DND-41 (cell line): ENCODE measurements around the gene MACROD1.
A peak's percentile ranks its signal among the peaks of the same experiment; 100 is the strongest.

Source experiments
- ATAC-seq: fragments of 200-7000 bp; cut with Tn5 transposase; 3 replicates; pipeline ENCODE4 v1.9.1; 2021; ENCODE audit warnings: low read depth; ENCODE audit not compliant: insufficient read depth
- DNase-seq: peaks from one replicate; pipeline ENCODE4 v3.0.0-alpha.2; 2020
- H2AFZ ChIP-seq: 2 replicates; pipeline ENCODE4 v1.6.0; 2012; ENCODE audit warnings: low read depth, low read length
- H3K27ac ChIP-seq: 2 replicates; pipeline ENCODE4 v1.5.1; 2012; ENCODE audit warnings: low read length, inconsistent platforms
- H3K27me3 ChIP-seq: fragments of 200-600 bp; sonication (generic); 2 replicates; pipeline ENCODE4 v1.6.0; 2012; ENCODE audit warnings: low read length, mild to moderate bottlenecking, inconsistent platforms; ENCODE audit not compliant: insufficient read depth, poor library complexity
- H3K36me3 ChIP-seq: 2 replicates; pipeline ENCODE4 v1.5.1; 2012; ENCODE audit warnings: low read length, inconsistent platforms; ENCODE audit not compliant: insufficient read depth
- H3K4me1 ChIP-seq: 2 replicates; pipeline ENCODE4 v1.5.1; 2012; ENCODE audit warnings: mild to moderate bottlenecking, low read length; ENCODE audit not compliant: insufficient read depth
- H3K4me2 ChIP-seq: 2 replicates; pipeline ENCODE4 v1.6.0; 2012; ENCODE audit warnings: mild to moderate bottlenecking, moderate library complexity, low read length, inconsistent platforms; ENCODE audit not compliant: insufficient read depth
- H3K4me3 ChIP-seq, 2 experiments: fragments of 200-600 bp in 1 of 2; shearing (Covaris generic) in 1 of 2; 2 replicates each; pipeline ENCODE4 v1.5.1; 2012 to 2016; ENCODE audit warnings: inconsistent platforms in 2 of 2, low read length in 2 of 2, mild to moderate bottlenecking in 2 of 2, low read depth in 1 of 2, moderate library complexity in 1 of 2
- H3K79me2 ChIP-seq: 2 replicates; pipeline ENCODE4 v1.6.0; 2012; ENCODE audit warnings: low read length, inconsistent platforms; ENCODE audit not compliant: insufficient read depth
- H3K9ac ChIP-seq: 2 replicates; pipeline ENCODE4 v1.6.0; 2012; ENCODE audit warnings: low read depth, mild to moderate bottlenecking, inconsistent platforms, low read length, moderate library complexity
- H3K9me3 ChIP-seq: 2 replicates; pipeline ENCODE4 v1.5.1; 2012; ENCODE audit warnings: low read length, moderate library complexity, mild to moderate bottlenecking, inconsistent platforms; ENCODE audit not compliant: insufficient read depth, severe bottlenecking
- H4K20me1 ChIP-seq: 2 replicates; pipeline ENCODE4 v1.6.0; 2012; ENCODE audit warnings: low read length; ENCODE audit not compliant: insufficient read depth
- EZH2 ChIP-seq: IDR thresholded peaks from 3 replicates; pipeline ENCODE4 v1.6.1; 2012; ENCODE audit warnings: borderline replicate concordance, low read depth, mild to moderate bottlenecking, moderate library complexity, low read length, inconsistent platforms; ENCODE audit not compliant: severe bottlenecking
- TF ChIP-seq, protein P1 (sequence below): IDR thresholded peaks from 2 replicates; pipeline ENCODE4 v1.5.1; 2012; ENCODE audit warnings: borderline replicate concordance, low read length, moderate library complexity, mild to moderate bottlenecking; ENCODE audit not compliant: poor library complexity, severe bottlenecking; ENCODE audit errors: extremely low read depth

MACROD1 gene

DNA sequence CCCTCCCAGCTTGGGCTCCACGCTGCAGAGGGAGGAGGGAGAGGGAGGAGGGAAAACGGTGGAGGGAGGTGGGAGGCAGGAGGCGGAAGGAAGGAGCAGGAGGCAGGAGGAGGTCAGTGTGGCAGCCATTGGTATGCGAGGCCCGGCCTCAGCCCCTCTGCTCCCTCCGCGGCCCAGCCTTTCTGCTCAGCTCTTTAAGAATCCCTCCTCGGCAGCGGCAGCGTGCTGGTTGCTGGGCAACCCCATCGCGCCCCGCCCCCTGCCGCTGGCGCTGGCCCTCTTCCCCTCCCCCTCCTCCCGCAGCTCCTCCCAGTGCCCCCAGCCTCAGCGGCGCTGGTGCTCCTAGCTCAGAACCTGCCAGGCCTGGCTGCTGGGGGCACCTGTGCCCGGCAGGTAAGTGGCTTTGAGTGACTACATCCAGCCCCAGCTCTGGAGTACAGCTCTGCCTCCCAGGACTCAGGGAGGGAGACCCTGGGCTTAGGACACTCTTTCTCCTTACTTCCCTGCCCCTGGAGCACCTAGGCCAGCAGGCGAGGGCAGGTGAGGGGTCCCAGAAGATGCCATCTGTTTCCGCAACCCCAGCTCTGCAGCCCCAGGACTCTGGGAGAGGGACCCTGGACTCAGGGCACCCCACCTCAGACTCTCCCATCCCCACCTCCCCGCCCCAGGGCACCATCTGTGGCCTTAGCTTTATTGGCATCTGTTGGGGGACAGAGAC lies 137.4 kb downstream of the MACROD1 start:
- DNase-seq (peak; percentile 30), ATAC-seq (peak; percentile 59)
- H3K36me3 ChIP-seq = no peaks in the 10 kb centered on the region
- H3K4me1 ChIP-seq = no peaks in the 10 kb centered on the region
- H4K20me1 ChIP-seq = peaks cover 53% of the 10 kb centered on the region
- no peak overlapping the region for H2AFZ ChIP-seq
- H3K9me3 ChIP-seq = no peaks in the 10 kb centered on the region
- no peak overlapping the region for H3K4me2 ChIP-seq
- no peaks in the 10 kb centered on the region for H3K79me2 ChIP-seq
- H3K27me3 ChIP-seq = no peaks in the 10 kb centered on the region
- H3K9ac ChIP-seq = no peak overlapping the region
- TF ChIP-seq, protein P1, sequence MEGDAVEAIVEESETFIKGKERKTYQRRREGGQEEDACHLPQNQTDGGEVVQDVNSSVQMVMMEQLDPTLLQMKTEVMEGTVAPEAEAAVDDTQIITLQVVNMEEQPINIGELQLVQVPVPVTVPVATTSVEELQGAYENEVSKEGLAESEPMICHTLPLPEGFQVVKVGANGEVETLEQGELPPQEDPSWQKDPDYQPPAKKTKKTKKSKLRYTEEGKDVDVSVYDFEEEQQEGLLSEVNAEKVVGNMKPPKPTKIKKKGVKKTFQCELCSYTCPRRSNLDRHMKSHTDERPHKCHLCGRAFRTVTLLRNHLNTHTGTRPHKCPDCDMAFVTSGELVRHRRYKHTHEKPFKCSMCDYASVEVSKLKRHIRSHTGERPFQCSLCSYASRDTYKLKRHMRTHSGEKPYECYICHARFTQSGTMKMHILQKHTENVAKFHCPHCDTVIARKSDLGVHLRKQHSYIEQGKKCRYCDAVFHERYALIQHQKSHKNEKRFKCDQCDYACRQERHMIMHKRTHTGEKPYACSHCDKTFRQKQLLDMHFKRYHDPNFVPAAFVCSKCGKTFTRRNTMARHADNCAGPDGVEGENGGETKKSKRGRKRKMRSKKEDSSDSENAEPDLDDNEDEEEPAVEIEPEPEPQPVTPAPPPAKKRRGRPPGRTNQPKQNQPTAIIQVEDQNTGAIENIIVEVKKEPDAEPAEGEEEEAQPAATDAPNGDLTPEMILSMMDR = no peak
- TF ChIP-seq EZH2 = no peak
- H3K4me3 ChIP-seq = no peak overlapping the region
- H3K27ac ChIP-seq = no peak overlapping the region

DNA sequence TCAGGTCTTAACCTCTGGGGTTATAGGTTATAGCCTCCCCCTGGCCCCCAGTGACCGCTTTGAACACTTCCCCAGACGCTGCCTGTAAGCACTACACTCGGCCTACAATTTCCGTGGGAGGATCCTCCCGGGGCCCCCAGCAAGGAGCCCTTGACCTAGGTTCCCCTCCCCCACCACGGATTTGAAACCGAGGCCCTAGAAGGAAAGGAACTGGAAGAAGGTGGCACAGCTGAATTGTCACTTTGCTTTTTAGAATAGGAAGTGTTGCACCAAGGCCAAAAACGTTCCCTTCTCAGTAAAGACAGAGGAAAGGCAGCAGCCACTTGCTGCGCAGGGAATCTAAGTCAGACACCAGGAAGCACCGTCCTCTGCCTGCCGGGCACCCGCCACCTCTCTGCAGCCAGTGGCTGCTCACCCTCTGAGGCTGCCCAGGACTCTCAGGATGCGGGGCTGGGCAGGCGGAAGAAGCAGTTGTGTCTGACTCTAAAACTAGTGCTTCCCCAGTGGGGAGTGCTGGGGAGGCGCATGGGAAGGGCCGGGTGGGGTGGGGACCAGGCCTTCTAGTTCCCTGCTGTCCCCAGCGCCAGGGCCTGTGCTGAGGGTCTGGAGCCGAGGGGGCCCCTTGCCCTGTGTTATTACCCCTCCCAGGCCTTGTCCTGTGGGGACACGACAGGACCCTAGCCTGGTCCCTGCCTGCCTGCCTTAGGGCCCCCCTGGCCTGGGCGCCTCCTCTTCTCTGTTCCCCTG lies 138.1 kb downstream of the MACROD1 start:
- Histone ChIP-seq H3K27ac (no peak overlapping the region), H3K4me1 (no peaks in the 10 kb centered on the region), H2AFZ (no peak overlapping the region), H3K9ac (no peak overlapping the region), H3K4me2 (no peak overlapping the region), H3K36me3 (no peaks in the 10 kb centered on the region), H4K20me1 (peaks cover 51% of the 10 kb centered on the region), H3K9me3 (no peaks in the 10 kb centered on the region), H3K27me3 (no peaks in the 10 kb centered on the region), H3K4me3 (no peak overlapping the region), H3K79me2 (no peaks in the 10 kb centered on the region)
- no peak for DNase-seq
- TF ChIP-seq, protein P1 = no peak
- TF ChIP-seq EZH2 = no peak
- ATAC-seq = peak; percentile 12; the same call in 1 of the 3 replicates

DNA sequence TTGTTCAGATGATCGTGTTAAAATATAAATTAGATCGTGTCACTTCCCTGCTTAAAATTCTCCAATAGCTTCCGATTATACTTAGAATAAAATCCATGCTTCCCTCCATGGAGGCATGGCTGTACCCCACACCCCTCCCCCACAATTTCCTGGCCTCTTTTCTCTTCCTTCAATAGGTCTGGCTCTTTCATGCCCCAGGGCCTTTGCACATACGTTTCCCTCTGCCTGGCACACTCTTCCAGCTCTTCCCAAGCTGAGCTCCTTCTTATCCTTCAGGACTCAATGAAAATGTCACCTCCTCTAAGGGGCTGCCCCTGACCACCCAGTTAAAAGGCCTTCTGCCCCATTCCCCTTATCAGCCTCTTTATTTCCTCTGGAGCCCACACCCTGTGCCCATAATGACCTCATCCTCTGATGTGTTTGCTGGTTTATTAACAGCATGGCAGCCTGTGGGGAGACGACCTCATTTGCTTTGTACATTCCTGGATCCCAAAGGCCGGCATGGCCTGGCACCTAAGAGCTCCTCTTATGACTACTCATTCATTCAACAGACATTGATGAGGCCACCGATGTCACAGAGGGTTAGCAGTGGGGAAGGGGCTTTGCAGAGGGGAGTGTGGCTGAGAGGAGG lies 139.2 kb downstream of the MACROD1 start:
- no peak overlapping the region for H3K4me2 ChIP-seq
- ATAC-seq = no peak
- no peak overlapping the region for H3K27ac ChIP-seq
- no peaks in the 10 kb centered on the region for H3K4me1 ChIP-seq
- H2AFZ ChIP-seq = no peak overlapping the region
- no peak for DNase-seq
- TF ChIP-seq, protein P1 = no peak
- TF ChIP-seq EZH2 = no peak
- no peaks in the 10 kb centered on the region for H3K27me3 ChIP-seq
- no peak overlapping the region for H3K4me3 ChIP-seq
- H3K79me2 ChIP-seq = no peaks in the 10 kb centered on the region
- H3K9ac ChIP-seq = no peak overlapping the region
- H4K20me1 ChIP-seq = peaks cover 46% of the 10 kb centered on the region
- H3K36me3 ChIP-seq = no peaks in the 10 kb centered on the region
- H3K9me3 ChIP-seq = no peaks in the 10 kb centered on the region
